Activated naive CD8-positive, alpha-beta T cell treated with anti-CD3 and anti-CD28 coated beads, Interleukin-2, amount 10 ng/mL, durations not matched to agents 7 days and 5 days (primary cell): ENCODE data around the gene TBXAS1. TPM values are rescaled to one million over a fixed set of nuclear protein-coding genes. Genes with fewer than 3 reads are reported as not detected.
A peak's percentile ranks its signal among the peaks of the same experiment; 100 is the strongest.

Experiments
- ATAC-seq: fragments of 150-1000 bp; cut with Tn5 transposase; one replicate; pipeline ENCODE4 v1.10.0; 2021; ENCODE audit warnings: low read depth, moderate library complexity
- POLR2A ChIA-PET: fragments of 350-600 bp; sonication (Branson Sonifier 250); formaldehyde crosslinking; loops from one replicate; lab custom pipeline; 2021; ENCODE audit warnings: antibody characterized with exemption; lab: Charles Lee
- DNase-seq: peaks from one replicate; pipeline ENCODE4 v3.0.0; 2021
- H3K27ac Mint-ChIP-seq: one replicate; pipeline ENCODE4 v1.8.0; 2022; ENCODE audit warnings: mild to moderate bottlenecking, mixed read lengths
- H3K27me3 Mint-ChIP-seq: one replicate; pipeline ENCODE4 v1.8.0; 2022; ENCODE audit warnings: mild to moderate bottlenecking, moderate library complexity, mixed read lengths
- H3K36me3 Mint-ChIP-seq: one replicate; pipeline ENCODE4 v1.8.0; 2021; ENCODE audit warnings: mild to moderate bottlenecking, mixed read lengths
- H3K4me1 Mint-ChIP-seq: one replicate; pipeline ENCODE4 v1.8.0; 2021; ENCODE audit warnings: mixed read lengths
- H3K4me3 Mint-ChIP-seq: one replicate; pipeline ENCODE4 v1.8.0; 2022; ENCODE audit warnings: mild to moderate bottlenecking, moderate library complexity, mixed read lengths
- H3K9me3 Mint-ChIP-seq: one replicate; pipeline ENCODE4 v1.8.0; 2021; ENCODE audit warnings: mixed read lengths
- total RNA-seq, 2 experiments: library from RNA; stranded (reverse); gene quantifications; one replicate each; pipeline ENCODE4 v1.2.3, GENCODE V29; 2021

The TBXAS1 gene
- 1 to 10 TPM; 2.1 to 3.0 TPM for total RNA-seq

GRCh38 chr7:139829025-139829774 lies at the start of gene TBXAS1:
Gene TBXAS1 (plus strand): TSS chr7:139829264. CDS start chr7:139829391, 127 bp downstream.
- Mint-ChIP-seq H3K36me3 (peaks cover 4% of the 10 kb centered on the region), H3K27me3 (peaks cover 13% of the 10 kb centered on the region), H3K4me3 (peak within 1 kb of the TSS; percentile 39), H3K4me1 (peaks cover 18% of the 10 kb centered on the region), H3K9me3 (peaks cover 6% of the 10 kb centered on the region), H3K27ac (peak within 1 kb of the TSS; percentile 51)
- no peak for DNase-seq
- POLR2A ChIA-PET: no interaction called here
- peak; percentile 39 for ATAC-seq

GRCh38 chr7:139782932-139783331 lies 46.1 kb upstream of the TBXAS1 start:
- Mint-ChIP-seq H3K9me3 (no peaks in the 10 kb centered on the region), H3K36me3 (no peaks in the 10 kb centered on the region), H3K4me1 (peaks cover 6% of the 10 kb centered on the region), H3K27ac (no peak overlapping the region), H3K27me3 (peaks cover 29% of the 10 kb centered on the region), H3K4me3 (no peak overlapping the region)
- DNase-seq (no peak), ATAC-seq (no peak)
- POLR2A ChIA-PET: no interaction called here

GRCh38 chr7:139783647-139784385 lies 45.2 kb upstream of the TBXAS1 start:
- no peaks in the 10 kb centered on the region for H3K36me3 Mint-ChIP-seq
- peaks cover 2% of the 10 kb centered on the region for H3K4me1 Mint-ChIP-seq
- ATAC-seq (no peak), DNase-seq (no peak)
- H3K27me3 Mint-ChIP-seq: peaks cover 28% of the 10 kb centered on the region
- no peak overlapping the region for H3K4me3 Mint-ChIP-seq
- H3K27ac Mint-ChIP-seq: no peak overlapping the region
- POLR2A ChIA-PET: no interaction called here
- no peaks in the 10 kb centered on the region for H3K9me3 Mint-ChIP-seq

GRCh38 chr7:139784648-139785047 lies 44.4 kb upstream of the TBXAS1 start:
- no peaks in the 10 kb centered on the region for H3K9me3 Mint-ChIP-seq
- POLR2A ChIA-PET: no interaction called here
- no peak overlapping the region for H3K4me3 Mint-ChIP-seq
- peaks cover 23% of the 10 kb centered on the region for H3K27me3 Mint-ChIP-seq
- DNase-seq: no peak
- H3K4me1 Mint-ChIP-seq: no peaks in the 10 kb centered on the region
- H3K36me3 Mint-ChIP-seq: no peaks in the 10 kb centered on the region
- no peak for ATAC-seq
- H3K27ac Mint-ChIP-seq: no peak overlapping the region

- Mint-ChIP-seq H3K4me1 (no peaks in the 10 kb centered on the region), H3K36me3 (peaks cover 2% of the 10 kb centered on the region), H3K4me3 (no peak overlapping the region), H3K9me3 (peaks cover 3% of the 10 kb centered on the region), H3K27ac (no peak overlapping the region), H3K27me3 (peaks cover 12% of the 10 kb centered on the region)
- ATAC-seq (no peak), DNase-seq (no peak)
- POLR2A ChIA-PET: no interaction called here
Measured at GRCh38 chr7:139791316-139791715, 37.7 kb upstream of the TBXAS1 start.

- POLR2A ChIA-PET: no interaction called here
- H3K27me3 Mint-ChIP-seq: peaks cover under 1% of the 10 kb centered on the region
- H3K4me1 Mint-ChIP-seq: peaks cover 8% of the 10 kb centered on the region
- no peak overlapping the region for H3K4me3 Mint-ChIP-seq
- peaks cover 4% of the 10 kb centered on the region for H3K9me3 Mint-ChIP-seq
- no peak overlapping the region for H3K27ac Mint-ChIP-seq
- H3K36me3 Mint-ChIP-seq: peaks cover 2% of the 10 kb centered on the region
- ATAC-seq (no peak), DNase-seq (no peak)
Measured at GRCh38 chr7:139797607-139798006, 31.5 kb upstream of the TBXAS1 start.

GRCh38 chr7:139798221-139798620 lies 30.8 kb upstream of the TBXAS1 start:
- H3K27me3 Mint-ChIP-seq: no peaks in the 10 kb centered on the region
- peaks cover 10% of the 10 kb centered on the region for H3K9me3 Mint-ChIP-seq
- DNase-seq (no peak), ATAC-seq (no peak)
- POLR2A ChIA-PET: no interaction called here
- H3K4me1 Mint-ChIP-seq: peaks cover 8% of the 10 kb centered on the region
- peaks cover 2% of the 10 kb centered on the region for H3K36me3 Mint-ChIP-seq
- no peak overlapping the region for H3K27ac Mint-ChIP-seq
- H3K4me3 Mint-ChIP-seq: no peak overlapping the region

- DNase-seq (no peak), ATAC-seq (no peak)
- H3K4me1 Mint-ChIP-seq: peaks cover 8% of the 10 kb centered on the region
- H3K36me3 Mint-ChIP-seq: peaks cover 2% of the 10 kb centered on the region
- H3K27me3 Mint-ChIP-seq: no peaks in the 10 kb centered on the region
- POLR2A ChIA-PET: no interaction called here
- H3K27ac Mint-ChIP-seq: no peak overlapping the region
- peaks cover 10% of the 10 kb centered on the region for H3K9me3 Mint-ChIP-seq
- H3K4me3 Mint-ChIP-seq: no peak overlapping the region
Measured at GRCh38 chr7:139798892-139799291, 30.2 kb upstream of the TBXAS1 start.

GRCh38 chr7:139799586-139799985 lies 29.5 kb upstream of the TBXAS1 start:
- H3K4me1 Mint-ChIP-seq: peaks cover 8% of the 10 kb centered on the region
- H3K27ac Mint-ChIP-seq: no peak overlapping the region
- no peak for DNase-seq
- no peak overlapping the region for H3K4me3 Mint-ChIP-seq
- H3K27me3 Mint-ChIP-seq: no peaks in the 10 kb centered on the region
- POLR2A ChIA-PET: no interaction called here
- peaks cover 10% of the 10 kb centered on the region for H3K9me3 Mint-ChIP-seq
- ATAC-seq: no peak
- peaks cover 2% of the 10 kb centered on the region for H3K36me3 Mint-ChIP-seq

- Mint-ChIP-seq H3K27ac (no peak overlapping the region), H3K36me3 (no peaks in the 10 kb centered on the region), H3K4me1 (peaks cover 5% of the 10 kb centered on the region), H3K9me3 (peaks cover 11% of the 10 kb centered on the region), H3K27me3 (no peaks in the 10 kb centered on the region), H3K4me3 (no peak overlapping the region)
- ATAC-seq (no peak), DNase-seq (no peak)
- POLR2A ChIA-PET: no interaction called here
Measured at GRCh38 chr7:139804571-139804970, 24.5 kb upstream of the TBXAS1 start.

- H3K4me3 Mint-ChIP-seq: no peak overlapping the region
- no peaks in the 10 kb centered on the region for H3K27me3 Mint-ChIP-seq
- peaks cover 7% of the 10 kb centered on the region for H3K4me1 Mint-ChIP-seq
- no peak overlapping the region for H3K27ac Mint-ChIP-seq
- POLR2A ChIA-PET: no interaction called here
- peaks cover 11% of the 10 kb centered on the region for H3K9me3 Mint-ChIP-seq
- H3K36me3 Mint-ChIP-seq: no peaks in the 10 kb centered on the region
- DNase-seq (no peak), ATAC-seq (no peak)
Measured at GRCh38 chr7:139807009-139807408, 22.1 kb upstream of the TBXAS1 start.

GRCh38 chr7:139808427-139808826 lies 20.6 kb upstream of the TBXAS1 start:
- DNase-seq: no peak
- no peak overlapping the region for H3K27ac Mint-ChIP-seq
- no peaks in the 10 kb centered on the region for H3K36me3 Mint-ChIP-seq
- ATAC-seq: no peak
- H3K4me1 Mint-ChIP-seq: peaks cover 8% of the 10 kb centered on the region
- no peak overlapping the region for H3K4me3 Mint-ChIP-seq
- H3K27me3 Mint-ChIP-seq: no peaks in the 10 kb centered on the region
- peaks cover 4% of the 10 kb centered on the region for H3K9me3 Mint-ChIP-seq
- POLR2A ChIA-PET: no interaction called here

- Mint-ChIP-seq H3K4me3 (no peak overlapping the region), H3K27ac (no peak overlapping the region), H3K36me3 (no peaks in the 10 kb centered on the region), H3K27me3 (no peaks in the 10 kb centered on the region), H3K9me3 (peaks cover 4% of the 10 kb centered on the region), H3K4me1 (peaks cover 13% of the 10 kb centered on the region)
- ATAC-seq (no peak), DNase-seq (no peak)
- POLR2A ChIA-PET: no interaction called here
Measured at GRCh38 chr7:139808846-139809442, 20.1 kb upstream of the TBXAS1 start.
